Fibroblast of the conjunctiva (primary cell): ENCODE measurements around the gene EPB41L4B.

Source experiments
- DNase-seq: peaks from one replicate; pipeline ENCODE4 v3.0.0-alpha.2; 2010; ENCODE audit warnings: low read depth

Gene EPB41L4B

DNA sequence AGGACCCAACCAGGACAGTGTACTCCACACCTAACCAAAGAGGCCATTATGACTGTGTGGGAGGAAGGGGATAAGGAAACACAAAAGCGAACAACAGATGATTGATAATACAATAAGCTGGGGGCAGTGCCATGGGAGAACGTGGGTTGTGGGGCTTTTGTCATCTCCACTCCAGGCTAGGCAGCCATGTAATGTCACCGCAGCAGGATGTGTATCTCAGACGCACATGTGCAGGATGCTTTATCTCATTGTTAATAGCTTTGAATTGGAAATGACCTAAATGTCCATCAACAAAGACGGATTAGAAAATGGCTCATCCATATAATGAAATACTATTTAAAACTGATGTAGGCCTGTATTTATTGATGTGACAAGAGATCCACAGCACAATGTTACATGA lies 51.0 kb downstream of the EPB41L4B start:
- no peak for DNase-seq

GRCh38 chr9:109269081-109269480 lies 51.8 kb downstream of the EPB41L4B start:
- DNase-seq: no peak

GRCh38 chr9:109267555-109267954 lies 53.3 kb downstream of the EPB41L4B start:
- DNase-seq: no peak

DNA sequence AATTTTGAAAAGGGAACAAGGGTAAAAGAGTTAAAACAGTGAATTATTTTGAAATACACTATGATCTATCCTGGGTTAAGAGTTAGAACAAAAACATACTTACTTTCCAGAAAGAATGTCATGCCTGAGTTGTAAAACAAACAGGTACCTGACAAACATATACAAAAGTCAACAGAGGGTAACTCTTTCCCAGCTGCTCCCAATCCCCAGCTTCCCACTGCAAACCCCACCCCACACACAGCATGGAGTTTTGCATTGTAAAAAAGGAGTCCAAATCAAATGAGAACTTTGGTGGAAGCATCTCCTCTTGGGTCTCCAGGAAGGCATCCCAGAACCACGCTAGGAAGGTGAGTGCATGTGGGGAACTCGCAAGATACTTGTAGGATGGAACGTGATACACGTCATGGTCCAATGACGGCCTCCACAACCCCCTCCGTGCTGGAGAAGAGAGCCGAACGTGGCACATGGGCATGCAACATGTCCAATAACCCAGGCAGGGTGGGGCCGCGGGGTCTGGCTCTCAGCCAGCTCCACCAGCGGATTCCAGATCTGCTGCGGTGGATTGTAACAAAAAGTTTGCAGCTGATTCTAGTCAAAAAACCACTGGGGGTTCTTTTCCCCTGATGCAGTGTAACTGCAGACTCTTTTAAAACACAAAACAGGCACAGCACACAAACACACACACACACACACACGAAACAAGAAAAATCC lies 55.8 kb downstream of the EPB41L4B start:
- DNase-seq: no peak

- DNase-seq: no peak
These were observed 57.5 kb downstream of the EPB41L4B start for GRCh38 chr9:109263358-109263757.

- DNase-seq: no peak
These were observed 62.2 kb downstream of the EPB41L4B start for GRCh38 chr9:109258481-109259302.

DNA sequence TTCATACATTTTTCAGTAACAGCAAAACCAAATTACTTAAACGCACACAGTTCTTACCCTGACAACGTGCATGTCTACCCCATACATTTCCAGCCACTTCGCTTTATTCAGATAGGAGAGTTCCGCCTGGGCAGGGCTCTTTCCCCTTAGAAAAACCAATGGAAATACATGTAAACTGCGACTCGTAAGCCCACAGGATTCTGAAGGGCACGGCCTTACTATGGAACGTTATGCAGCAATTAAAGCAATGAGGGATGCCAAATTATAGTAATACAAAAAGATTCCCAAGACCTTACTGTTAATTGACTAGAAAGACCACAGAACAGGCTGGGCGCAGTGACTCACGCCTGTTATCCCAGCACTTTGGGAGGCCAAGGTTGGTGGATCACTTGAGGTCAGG lies 64.5 kb downstream of the EPB41L4B start:
- no peak for DNase-seq

GRCh38 chr9:109255394-109255793 lies 65.5 kb downstream of the EPB41L4B start:
- DNase-seq: no peak

DNA sequence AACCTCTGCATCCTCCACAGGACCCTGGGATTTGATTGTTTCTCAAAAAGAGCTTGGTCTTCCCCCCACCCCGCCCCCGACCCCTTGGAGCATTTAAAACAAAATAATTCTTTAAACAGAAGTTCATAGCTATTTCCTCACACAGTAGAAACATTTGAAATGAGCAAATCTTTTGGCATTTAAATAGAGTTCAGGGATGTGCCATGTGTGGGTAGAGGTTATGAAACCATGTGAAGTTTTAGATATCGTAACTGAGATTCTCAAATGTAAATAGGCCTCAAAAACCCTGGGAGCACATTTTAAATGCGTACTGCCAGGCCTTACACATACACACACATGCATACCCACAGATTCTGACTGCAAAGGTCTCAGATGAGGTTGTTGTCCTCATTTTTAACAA lies 66.5 kb downstream of the EPB41L4B start:
- peak; percentile 56 for DNase-seq

DNA sequence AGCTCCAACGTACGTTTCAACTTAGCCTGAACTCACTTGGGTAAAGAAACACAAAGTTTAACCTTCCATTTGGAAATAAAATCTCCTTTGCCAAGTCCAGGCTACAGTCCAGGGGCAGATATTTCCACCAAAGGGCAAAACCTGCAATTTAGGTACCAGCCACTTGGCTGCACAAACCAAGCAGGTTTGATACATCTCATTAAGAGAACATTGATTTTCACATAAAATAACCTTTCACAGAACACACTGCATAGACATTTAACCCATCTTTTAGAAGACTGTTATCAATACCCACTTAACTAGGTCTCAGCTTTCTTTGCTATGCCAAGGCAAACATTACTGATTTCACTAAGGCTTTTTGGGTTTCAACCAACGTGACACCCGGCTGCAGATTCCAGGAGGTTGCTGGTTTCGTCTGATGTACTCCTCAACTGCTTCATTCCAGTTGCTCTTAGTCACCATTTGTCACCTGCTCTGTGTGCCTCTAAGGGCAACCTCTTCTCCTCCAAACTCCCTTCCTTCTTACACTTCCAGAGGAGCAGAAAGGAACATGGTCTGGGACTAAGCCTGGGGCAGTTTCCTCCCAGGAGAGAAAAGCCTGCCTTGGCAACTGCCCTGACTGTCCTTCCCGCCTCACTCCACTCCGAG lies 67.1 kb downstream of the EPB41L4B start:
- peak; percentile 49 for DNase-seq

DNA sequence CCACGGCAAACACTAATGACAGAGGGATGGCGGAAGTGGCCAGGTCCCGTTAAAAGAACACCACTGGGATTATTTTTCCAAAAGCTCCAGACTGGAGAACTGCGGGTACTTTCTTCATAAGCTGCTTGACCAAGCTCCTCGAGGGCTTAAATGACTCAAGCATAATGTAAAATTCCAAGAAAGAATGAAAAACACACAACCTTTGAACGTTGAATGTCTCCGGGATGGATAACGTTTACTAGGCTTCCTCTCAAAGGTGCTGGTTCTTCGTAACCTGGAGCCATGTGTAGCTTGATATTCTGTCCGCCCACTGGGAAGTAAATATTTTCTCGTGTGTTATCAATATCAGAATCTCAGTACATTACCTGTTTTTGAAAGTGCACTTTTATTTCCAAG lies 67.6 kb downstream of the EPB41L4B start:
- DNase-seq: no peak

DNA sequence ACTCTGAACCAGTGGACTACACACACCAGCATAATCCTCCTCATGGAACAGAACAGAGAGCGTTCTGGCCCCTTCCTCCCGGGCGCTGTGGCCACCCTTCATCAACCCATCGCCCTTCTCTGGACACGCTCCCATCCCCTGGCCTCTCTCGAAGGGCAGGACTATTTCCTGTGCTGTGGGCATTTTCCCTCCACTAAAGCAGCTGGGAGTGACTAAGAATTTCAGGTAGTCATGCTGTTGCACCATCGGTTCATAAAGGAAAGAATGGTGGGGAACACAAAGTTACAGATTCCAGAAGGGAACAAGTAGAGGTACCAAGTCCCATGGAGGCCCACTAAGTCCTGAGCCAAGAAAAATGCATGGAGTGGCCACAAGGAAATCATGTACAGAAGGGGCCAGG lies 68.6 kb downstream of the EPB41L4B start:
- no peak for DNase-seq

GRCh38 chr9:109251776-109252106 lies 69.1 kb downstream of the EPB41L4B start:
- DNase-seq: no peak

GRCh38 chr9:109251080-109251775 lies 69.6 kb downstream of the EPB41L4B start:
- DNase-seq: no peak

- no peak for DNase-seq
These were observed 70.1 kb downstream of the EPB41L4B start for GRCh38 chr9:109250771-109251079.

GRCh38 chr9:109250311-109250741 lies 70.5 kb downstream of the EPB41L4B start:
- DNase-seq: no peak

GRCh38 chr9:109249615-109250014 lies 71.2 kb downstream of the EPB41L4B start:
- DNase-seq: no peak

GRCh38 chr9:109248133-109248581 lies 72.7 kb downstream of the EPB41L4B start:
- no peak for DNase-seq

DNA sequence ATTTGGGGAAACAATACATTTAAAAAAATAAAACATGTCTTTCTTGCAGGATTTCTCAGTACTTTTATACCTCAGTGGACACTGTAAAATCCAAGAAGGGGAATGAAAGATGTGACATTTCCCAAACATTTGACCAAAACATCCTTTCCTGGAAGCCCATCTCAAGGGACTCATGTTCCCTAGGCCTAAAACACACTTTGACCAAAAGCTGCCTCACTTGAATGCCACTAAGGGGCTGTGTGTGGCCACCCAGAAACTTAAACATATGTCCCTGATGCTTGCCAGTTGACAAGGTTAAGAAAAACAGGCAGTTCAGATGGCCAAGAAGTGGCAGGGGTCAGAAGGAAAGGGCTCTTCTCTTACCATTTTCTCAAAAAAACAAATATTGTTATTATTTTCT lies 73.6 kb downstream of the EPB41L4B start:
- DNase-seq: no peak

DNA sequence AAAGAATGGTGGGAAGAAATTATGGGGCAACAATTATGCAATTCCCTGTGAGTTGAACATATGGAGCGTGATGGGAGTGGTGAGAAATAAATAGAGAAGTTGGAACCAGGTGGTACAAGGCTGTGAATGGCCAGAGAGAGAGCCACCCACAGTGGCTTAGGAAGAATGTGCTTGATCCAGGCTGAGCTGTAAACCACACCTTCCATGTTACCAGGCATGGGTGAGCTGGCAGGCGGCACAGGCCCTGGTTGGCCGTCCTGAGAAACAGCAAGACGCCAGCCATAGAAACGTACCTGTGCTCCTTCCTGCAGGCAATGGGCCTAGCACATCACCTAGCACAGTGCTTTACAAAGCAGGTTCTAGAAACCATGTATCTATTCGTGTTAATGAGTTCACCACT lies 74.3 kb downstream of the EPB41L4B start:
- no peak for DNase-seq

DNA sequence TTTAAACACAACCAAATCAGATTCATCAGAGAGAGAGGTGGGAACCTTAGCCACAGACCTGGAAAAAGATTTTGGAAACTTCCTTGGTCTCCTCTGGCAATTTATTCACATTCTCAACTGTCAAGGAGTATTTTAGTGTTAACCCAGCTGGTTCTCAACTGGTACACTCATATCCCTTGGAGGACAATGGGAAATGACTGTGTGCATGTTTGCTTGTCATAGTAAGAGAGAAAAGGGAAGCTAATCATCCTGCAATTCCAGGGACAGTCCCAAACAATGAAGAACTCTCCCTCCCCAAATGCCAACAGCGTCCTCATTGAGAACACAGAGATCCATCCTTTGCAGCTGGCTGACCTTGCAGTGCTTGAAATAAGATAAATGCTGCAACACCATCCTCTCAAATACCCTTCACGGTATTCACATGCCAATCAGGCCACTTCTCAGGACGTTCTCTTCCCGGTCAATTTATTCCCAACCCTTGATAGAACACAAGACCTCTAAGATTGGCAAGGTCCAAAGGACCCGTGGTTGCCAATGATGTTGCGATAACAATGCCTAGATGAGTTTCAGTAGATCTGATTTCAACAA lies 75.5 kb downstream of the EPB41L4B start:
- DNase-seq: no peak
